ENCODE data around the gene TBX1.

DNA sequence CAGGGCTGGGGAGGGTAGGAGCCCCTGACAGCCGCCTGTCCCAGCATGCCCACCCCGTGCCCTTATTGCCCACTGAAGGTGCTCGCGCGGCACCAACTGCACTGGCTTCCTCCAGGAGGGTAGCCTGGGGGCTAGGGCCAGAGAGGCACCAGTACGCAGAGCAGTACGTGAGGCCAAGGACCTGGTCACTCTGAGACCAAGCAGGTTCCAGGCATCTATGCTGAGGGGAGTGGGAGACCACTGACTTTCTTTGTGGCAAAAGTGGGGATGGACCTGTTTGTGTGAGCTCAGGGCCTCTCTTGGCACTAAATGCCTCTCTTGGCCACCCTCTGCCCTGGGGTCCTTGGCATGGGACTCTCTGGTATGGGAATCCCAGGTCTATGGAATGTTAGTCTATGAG, 26.4 kb upstream of the TBX1 start:
- TF ChIP-seq, protein P1, sequence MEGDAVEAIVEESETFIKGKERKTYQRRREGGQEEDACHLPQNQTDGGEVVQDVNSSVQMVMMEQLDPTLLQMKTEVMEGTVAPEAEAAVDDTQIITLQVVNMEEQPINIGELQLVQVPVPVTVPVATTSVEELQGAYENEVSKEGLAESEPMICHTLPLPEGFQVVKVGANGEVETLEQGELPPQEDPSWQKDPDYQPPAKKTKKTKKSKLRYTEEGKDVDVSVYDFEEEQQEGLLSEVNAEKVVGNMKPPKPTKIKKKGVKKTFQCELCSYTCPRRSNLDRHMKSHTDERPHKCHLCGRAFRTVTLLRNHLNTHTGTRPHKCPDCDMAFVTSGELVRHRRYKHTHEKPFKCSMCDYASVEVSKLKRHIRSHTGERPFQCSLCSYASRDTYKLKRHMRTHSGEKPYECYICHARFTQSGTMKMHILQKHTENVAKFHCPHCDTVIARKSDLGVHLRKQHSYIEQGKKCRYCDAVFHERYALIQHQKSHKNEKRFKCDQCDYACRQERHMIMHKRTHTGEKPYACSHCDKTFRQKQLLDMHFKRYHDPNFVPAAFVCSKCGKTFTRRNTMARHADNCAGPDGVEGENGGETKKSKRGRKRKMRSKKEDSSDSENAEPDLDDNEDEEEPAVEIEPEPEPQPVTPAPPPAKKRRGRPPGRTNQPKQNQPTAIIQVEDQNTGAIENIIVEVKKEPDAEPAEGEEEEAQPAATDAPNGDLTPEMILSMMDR (IDR thresholded peaks at IDR 0.05): no peak
- TF ChIP-seq POLR2A (IDR thresholded peaks at IDR 0.05) (no peak), POLR2AphosphoS5 (IDR thresholded peaks at IDR 0.05) (no peak)

Measured in prostate gland (tissue), 2 donors.